Ammon's horn (tissue), 1 donor: ENCODE data around the gene HDAC1.
A peak's percentile ranks its signal among the peaks of the same experiment; 100 is the strongest.
"Not testable (repeated sequence)": the region's sequence is repeated elsewhere in the genome, so short reads cannot be mapped to it uniquely, and the experiment has no call there.

Source experiments
- DNase-seq: peaks from one replicate; pipeline ENCODE4 v3.0.0-alpha.2; 2016; ENCODE audit warnings: low spot score

Gene HDAC1

GRCh38 chr1:32349211-32349708 is 57.4 kb downstream of the HDAC1 start:
- no peak for DNase-seq

- peak; percentile 76 for DNase-seq
Measured at GRCh38 chr1:32350785-32351398, 59.0 kb downstream of the HDAC1 start.

- DNase-seq: peak; percentile 94
Measured at GRCh38 chr1:32351399-32352238, 59.7 kb downstream of the HDAC1 start.

- DNase-seq: no peak
Measured at GRCh38 chr1:32352239-32352745, 60.4 kb downstream of the HDAC1 start.

- no peak for DNase-seq
Measured at GRCh38 chr1:32352831-32353383, 61.0 kb downstream of the HDAC1 start.

GRCh38 chr1:32353431-32353830 is 61.5 kb downstream of the HDAC1 start:
- no peak for DNase-seq

GRCh38 chr1:32353886-32354570 is 62.1 kb downstream of the HDAC1 start:
- no peak for DNase-seq

- DNase-seq: not testable (repeated sequence)
Measured at GRCh38 chr1:32355778-32356177, 63.9 kb downstream of the HDAC1 start.

- no peak for DNase-seq
Measured at GRCh38 chr1:32356478-32356877, 64.6 kb downstream of the HDAC1 start.

GRCh38 chr1:32357614-32358013 is 65.7 kb downstream of the HDAC1 start:
- DNase-seq: no peak

- no peak for DNase-seq
Measured at GRCh38 chr1:32358435-32358834, 66.6 kb downstream of the HDAC1 start.

GRCh38 chr1:32361308-32361673 is 69.4 kb downstream of the HDAC1 start:
- no peak for DNase-seq

GRCh38 chr1:32361674-32362473 is 70.0 kb downstream of the HDAC1 start:
- peak; percentile 73 for DNase-seq

GRCh38 chr1:32362474-32363313 is 70.8 kb downstream of the HDAC1 start, which contains the start of the genes FAM229A and TSSK3:
Gene FAM229A, minus strand, starts transcription at chr1:32362485. Its CDS starts 394 bp downstream, at chr1:32362091.
Gene TSSK3, plus strand, starts transcription at chr1:32362539. Its CDS starts 163 bp downstream, at chr1:32362702.
- DNase-seq: no peak

- DNase-seq: no peak
Measured at GRCh38 chr1:32363713-32364112, 71.8 kb downstream of the HDAC1 start.

- no peak for DNase-seq
Measured at GRCh38 chr1:32364836-32365235, 73.0 kb downstream of the HDAC1 start.

- DNase-seq: no peak
Measured at GRCh38 chr1:32365445-32365844, 73.6 kb downstream of the HDAC1 start.

GRCh38 chr1:32367912-32368635 is 76.2 kb downstream of the HDAC1 start:
- no peak for DNase-seq

GRCh38 chr1:32372149-32372756 is 80.4 kb downstream of the HDAC1 start:
- no peak for DNase-seq
